Neural cell (in vitro differentiated cells): ENCODE results near the gene STUM. TPM values are rescaled to one million over a fixed set of nuclear protein-coding genes. Genes with fewer than 3 reads are reported as not detected.
"Not testable (repeated sequence)": the region's sequence is repeated elsewhere in the genome, so short reads cannot be mapped to it uniquely, and the experiment has no call there.

Source experiments
- H2AFZ ChIP-seq: fragments of 200-600, 300-800 bp; sonication (generic), shearing (Covaris generic); 2 replicates; pipeline ENCODE4 v1.6.0; 2014; ENCODE audit warnings: low read depth, mild to moderate bottlenecking, antibody characterized with exemption, low read length, moderate library complexity
- H3F3A ChIP-seq: fragments of 200-600 bp; shearing (Covaris generic); 2 replicates; pipeline ENCODE4 v1.6.1; 2016; ENCODE audit warnings: mild to moderate bottlenecking, moderate library complexity, mixed read lengths, antibody characterized with exemption, low read length; ENCODE audit not compliant: insufficient read depth, poor library complexity, severe bottlenecking
- H3K27ac ChIP-seq: fragments of 200-600, 300-800 bp; sonication (generic), shearing (Covaris generic); 2 replicates; pipeline ENCODE4 v1.5.1; 2014; ENCODE audit warnings: mild to moderate bottlenecking, low read length, moderate library complexity
- H3K27me3 ChIP-seq: fragments of 300-800, 200-600 bp; sonication (generic), shearing (Covaris generic); 2 replicates; pipeline ENCODE4 v1.6.0; 2014; ENCODE audit warnings: mild to moderate bottlenecking, low read depth, low read length, moderate library complexity; ENCODE audit not compliant: insufficient read depth
- H3K36me3 ChIP-seq: fragments of 300-800, 200-600 bp; sonication (generic), shearing (Covaris generic); 2 replicates; pipeline ENCODE4 v1.5.1; 2014; ENCODE audit warnings: mild to moderate bottlenecking, antibody characterized with exemption, low read length, moderate library complexity; ENCODE audit not compliant: insufficient read depth
- H3K4me2 ChIP-seq: fragments of 300-800, 200-600 bp; sonication (generic), shearing (Covaris generic); 2 replicates; pipeline ENCODE4 v1.6.0; 2014; ENCODE audit warnings: mild to moderate bottlenecking, low read length
- H3K4me3 ChIP-seq: fragments of 300-800, 200-600 bp; sonication (generic), shearing (Covaris generic); 2 replicates; pipeline ENCODE4 v1.5.1; 2014; ENCODE audit warnings: mild to moderate bottlenecking, low read length, moderate library complexity
- H3K79me2 ChIP-seq: fragments of 200-600 bp; shearing (Covaris generic); replicated peaks from 2 replicates; pipeline ENCODE4 v1.6.0; 2014; ENCODE audit warnings: mild to moderate bottlenecking, low read length, moderate library complexity; ENCODE audit not compliant: insufficient read depth
- H3K9ac ChIP-seq: fragments of 300-800, 200-600 bp; sonication (generic), shearing (Covaris generic); 2 replicates; pipeline ENCODE4 v1.6.1; 2016; ENCODE audit warnings: mild to moderate bottlenecking, low read length, mixed read lengths
- H3K9me2 ChIP-seq: fragments of 200-600 bp; shearing (Covaris generic); 2 replicates; pipeline ENCODE4 v1.6.1; 2016; ENCODE audit warnings: mild to moderate bottlenecking, low read length, mixed read lengths; ENCODE audit not compliant: insufficient read depth
- H3K9me3 ChIP-seq: fragments of 200-600, 300-800 bp; sonication (generic), shearing (Covaris generic); 2 replicates; pipeline ENCODE4 v1.6.1; 2016; ENCODE audit warnings: mild to moderate bottlenecking, mixed run types, low read length, moderate library complexity, mixed read lengths
- H4K20me1 ChIP-seq: fragments of 200-600 bp; shearing (Covaris generic); 2 replicates; pipeline ENCODE4 v1.6.1; 2016; ENCODE audit warnings: mild to moderate bottlenecking, mixed run types; ENCODE audit not compliant: insufficient read depth
- CTCF ChIP-seq: fragments of 450-650 bp; IDR thresholded peaks from 2 replicates; pipeline ENCODE4 v1.5.1; 2014; ENCODE audit warnings: antibody characterized with exemption, mild to moderate bottlenecking, moderate library complexity; ENCODE audit not compliant: poor library complexity, severe bottlenecking
- EP300 ChIP-seq: fragments of 450-650 bp; conservative IDR thresholded peaks from 2 replicates; pipeline ENCODE4 v1.6.1; 2014; ENCODE audit warnings: antibody characterized with exemption, mild to moderate bottlenecking, moderate library complexity; ENCODE audit not compliant: poor library complexity, severe bottlenecking
- EZH2 ChIP-seq: fragments of 200-600, 300-800 bp; shearing (Covaris generic), sonication (generic); IDR thresholded peaks from 2 replicates; pipeline ENCODE4 v1.6.1; 2014; ENCODE audit warnings: antibody characterized with exemption, low read length, borderline replicate concordance, mild to moderate bottlenecking; ENCODE audit not compliant: insufficient read depth, poor library complexity, severe bottlenecking
- MXI1 ChIP-seq: fragments of 450-650 bp; conservative IDR thresholded peaks from 2 replicates; pipeline ENCODE4 v1.6.1; 2014; ENCODE audit warnings: antibody characterized with exemption, mild to moderate bottlenecking; ENCODE audit not compliant: poor library complexity, severe bottlenecking
- POLR2AphosphoS5 ChIP-seq: IDR thresholded peaks from 2 replicates; pipeline ENCODE4 v1.6.1; 2012
- RAD21 ChIP-seq: fragments of 450-650 bp; conservative IDR thresholded peaks from 2 replicates; pipeline ENCODE4 v1.6.1; 2014; ENCODE audit warnings: antibody characterized with exemption, mild to moderate bottlenecking, moderate library complexity
- REST ChIP-seq: IDR thresholded peaks from 2 replicates; pipeline ENCODE4 v1.6.1; 2012; ENCODE audit warnings: borderline replicate concordance
- SMC3 ChIP-seq: fragments of 450-650 bp; conservative IDR thresholded peaks from 2 replicates; pipeline ENCODE4 v1.6.1; 2014; ENCODE audit warnings: antibody characterized with exemption, mild to moderate bottlenecking, moderate library complexity; ENCODE audit not compliant: poor library complexity
- TAF1 ChIP-seq: IDR thresholded peaks from 2 replicates; pipeline ENCODE4 v1.6.1; 2012; ENCODE audit warnings: low read depth
- polyA plus RNA-seq: library from polyadenylated mRNA; depleted of rRNA; stranded (reverse); fragments of >200 nt; gene quantifications from 2 replicates; pipeline ENCODE4 v1.2.3, GENCODE V29; 2014

The STUM gene
- polyA plus RNA-seq, 1 donor from 2014 or later = 0.52 TPM

GRCh38 chr1:226638608-226639007 lies 90.0 kb downstream of the STUM start:
- Histone ChIP-seq H3K9ac (no peak overlapping the region), H3K27me3 (no peaks in the 10 kb centered on the region), H3K36me3 (no peaks in the 10 kb centered on the region), H2AFZ (no peak overlapping the region), H4K20me1 (no peaks in the 10 kb centered on the region), H3K9me3 (no peaks in the 10 kb centered on the region), H3K9me2 (no peaks in the 10 kb centered on the region), H3K4me3 (no peak overlapping the region), H3F3A (no peaks in the 10 kb centered on the region), H3K27ac (no peak overlapping the region), H3K4me2 (no peak overlapping the region), H3K79me2 (no peaks in the 10 kb centered on the region)
- TF ChIP-seq MXI1 (no peak), RAD21 (no peak), REST (no peak), TAF1 (no peak), POLR2AphosphoS5 (no peak), EZH2 (no peak), EP300 (no peak), SMC3 (no peak), CTCF (no peak)

GRCh38 chr1:226639206-226639605 lies 90.6 kb downstream of the STUM start:
- not testable (repeated sequence) for H3K27ac ChIP-seq, H3K9me3 ChIP-seq, H3K9ac ChIP-seq, H3K79me2 ChIP-seq, H3K27me3 ChIP-seq, H3F3A ChIP-seq, H3K9me2 ChIP-seq, H3K4me2 ChIP-seq, H3K36me3 ChIP-seq, H3K4me3 ChIP-seq, H2AFZ ChIP-seq, H4K20me1 ChIP-seq

GRCh38 chr1:226639631-226640061 lies 91.1 kb downstream of the STUM start:
- no peaks in the 10 kb centered on the region for H4K20me1 ChIP-seq
- H3K79me2 ChIP-seq = no peaks in the 10 kb centered on the region
- no peak overlapping the region for H2AFZ ChIP-seq
- no peak overlapping the region for H3K27ac ChIP-seq
- no peak overlapping the region for H3K4me2 ChIP-seq
- H3F3A ChIP-seq = no peaks in the 10 kb centered on the region
- TF ChIP-seq RAD21 (no peak), POLR2AphosphoS5 (no peak), EZH2 (no peak), SMC3 (no peak), EP300 (no peak)
- no peaks in the 10 kb centered on the region for H3K27me3 ChIP-seq
- H3K4me3 ChIP-seq = no peak overlapping the region
- H3K9me2 ChIP-seq = no peaks in the 10 kb centered on the region
- no peaks in the 10 kb centered on the region for H3K36me3 ChIP-seq
- H3K9ac ChIP-seq = no peak overlapping the region
- no peaks in the 10 kb centered on the region for H3K9me3 ChIP-seq
